Neural cell (in vitro differentiated cells): ENCODE results near the gene GADL1. TPM values are rescaled to one million over a fixed set of nuclear protein-coding genes. Genes with fewer than 3 reads are reported as not detected.

Experiments
- H2AFZ ChIP-seq: fragments of 200-600, 300-800 bp; sonication (generic), shearing (Covaris generic); 2 replicates; pipeline ENCODE4 v1.6.0; 2014; ENCODE audit warnings: low read depth, mild to moderate bottlenecking, antibody characterized with exemption, low read length, moderate library complexity
- H3F3A ChIP-seq: fragments of 200-600 bp; shearing (Covaris generic); 2 replicates; pipeline ENCODE4 v1.6.1; 2016; ENCODE audit warnings: mild to moderate bottlenecking, moderate library complexity, mixed read lengths, antibody characterized with exemption, low read length; ENCODE audit not compliant: insufficient read depth, poor library complexity, severe bottlenecking
- H3K27ac ChIP-seq: fragments of 200-600, 300-800 bp; sonication (generic), shearing (Covaris generic); 2 replicates; pipeline ENCODE4 v1.5.1; 2014; ENCODE audit warnings: mild to moderate bottlenecking, low read length, moderate library complexity
- H3K27me3 ChIP-seq: fragments of 300-800, 200-600 bp; sonication (generic), shearing (Covaris generic); 2 replicates; pipeline ENCODE4 v1.6.0; 2014; ENCODE audit warnings: mild to moderate bottlenecking, low read depth, low read length, moderate library complexity; ENCODE audit not compliant: insufficient read depth
- H3K36me3 ChIP-seq: fragments of 300-800, 200-600 bp; sonication (generic), shearing (Covaris generic); 2 replicates; pipeline ENCODE4 v1.5.1; 2014; ENCODE audit warnings: mild to moderate bottlenecking, antibody characterized with exemption, low read length, moderate library complexity; ENCODE audit not compliant: insufficient read depth
- H3K4me2 ChIP-seq: fragments of 300-800, 200-600 bp; sonication (generic), shearing (Covaris generic); 2 replicates; pipeline ENCODE4 v1.6.0; 2014; ENCODE audit warnings: mild to moderate bottlenecking, low read length
- H3K4me3 ChIP-seq: fragments of 300-800, 200-600 bp; sonication (generic), shearing (Covaris generic); 2 replicates; pipeline ENCODE4 v1.5.1; 2014; ENCODE audit warnings: mild to moderate bottlenecking, low read length, moderate library complexity
- H3K79me2 ChIP-seq: fragments of 200-600 bp; shearing (Covaris generic); replicated peaks from 2 replicates; pipeline ENCODE4 v1.6.0; 2014; ENCODE audit warnings: mild to moderate bottlenecking, low read length, moderate library complexity; ENCODE audit not compliant: insufficient read depth
- H3K9ac ChIP-seq: fragments of 300-800, 200-600 bp; sonication (generic), shearing (Covaris generic); 2 replicates; pipeline ENCODE4 v1.6.1; 2016; ENCODE audit warnings: mild to moderate bottlenecking, low read length, mixed read lengths
- H3K9me2 ChIP-seq: fragments of 200-600 bp; shearing (Covaris generic); 2 replicates; pipeline ENCODE4 v1.6.1; 2016; ENCODE audit warnings: mild to moderate bottlenecking, low read length, mixed read lengths; ENCODE audit not compliant: insufficient read depth
- H3K9me3 ChIP-seq: fragments of 200-600, 300-800 bp; sonication (generic), shearing (Covaris generic); 2 replicates; pipeline ENCODE4 v1.6.1; 2016; ENCODE audit warnings: mild to moderate bottlenecking, mixed run types, low read length, moderate library complexity, mixed read lengths
- H4K20me1 ChIP-seq: fragments of 200-600 bp; shearing (Covaris generic); 2 replicates; pipeline ENCODE4 v1.6.1; 2016; ENCODE audit warnings: mild to moderate bottlenecking, mixed run types; ENCODE audit not compliant: insufficient read depth
- CTCF ChIP-seq: fragments of 450-650 bp; IDR thresholded peaks from 2 replicates; pipeline ENCODE4 v1.5.1; 2014; ENCODE audit warnings: antibody characterized with exemption, mild to moderate bottlenecking, moderate library complexity; ENCODE audit not compliant: poor library complexity, severe bottlenecking
- EP300 ChIP-seq: fragments of 450-650 bp; conservative IDR thresholded peaks from 2 replicates; pipeline ENCODE4 v1.6.1; 2014; ENCODE audit warnings: antibody characterized with exemption, mild to moderate bottlenecking, moderate library complexity; ENCODE audit not compliant: poor library complexity, severe bottlenecking
- EZH2 ChIP-seq: fragments of 200-600, 300-800 bp; shearing (Covaris generic), sonication (generic); IDR thresholded peaks from 2 replicates; pipeline ENCODE4 v1.6.1; 2014; ENCODE audit warnings: antibody characterized with exemption, low read length, borderline replicate concordance, mild to moderate bottlenecking; ENCODE audit not compliant: insufficient read depth, poor library complexity, severe bottlenecking
- MXI1 ChIP-seq: fragments of 450-650 bp; conservative IDR thresholded peaks from 2 replicates; pipeline ENCODE4 v1.6.1; 2014; ENCODE audit warnings: antibody characterized with exemption, mild to moderate bottlenecking; ENCODE audit not compliant: poor library complexity, severe bottlenecking
- POLR2AphosphoS5 ChIP-seq: IDR thresholded peaks from 2 replicates; pipeline ENCODE4 v1.6.1; 2012
- RAD21 ChIP-seq: fragments of 450-650 bp; conservative IDR thresholded peaks from 2 replicates; pipeline ENCODE4 v1.6.1; 2014; ENCODE audit warnings: antibody characterized with exemption, mild to moderate bottlenecking, moderate library complexity
- SMC3 ChIP-seq: fragments of 450-650 bp; conservative IDR thresholded peaks from 2 replicates; pipeline ENCODE4 v1.6.1; 2014; ENCODE audit warnings: antibody characterized with exemption, mild to moderate bottlenecking, moderate library complexity; ENCODE audit not compliant: poor library complexity
- polyA plus RNA-seq: library from polyadenylated mRNA; depleted of rRNA; stranded (reverse); fragments of >200 nt; gene quantifications from 2 replicates; pipeline ENCODE4 v1.2.3, GENCODE V29; 2014

The GADL1 gene
- polyA plus RNA-seq, 1 donor from 2014 or later = not detected

- no peak for TF ChIP-seq EZH2
- TF ChIP-seq SMC3 = peak; percentile 29
- TF ChIP-seq RAD21 = peak; percentile 44
- TF ChIP-seq CTCF = peak; percentile 46
- TF ChIP-seq EP300 = no peak
- Histone ChIP-seq H3K27me3 (no peaks in the 10 kb centered on the region), H3K4me2 (no peak overlapping the region), H3K79me2 (no peaks in the 10 kb centered on the region), H3K9ac (no peak overlapping the region), H3K4me3 (no peak overlapping the region), H2AFZ (no peak overlapping the region), H3K9me3 (no peaks in the 10 kb centered on the region), H4K20me1 (no peaks in the 10 kb centered on the region), H3K36me3 (no peaks in the 10 kb centered on the region), H3F3A (no peaks in the 10 kb centered on the region), H3K27ac (no peak overlapping the region), H3K9me2 (no peaks in the 10 kb centered on the region)
Observed at GRCh38 chr3:30747771-30748281, 146.6 kb downstream of the GADL1 start.

DNA sequence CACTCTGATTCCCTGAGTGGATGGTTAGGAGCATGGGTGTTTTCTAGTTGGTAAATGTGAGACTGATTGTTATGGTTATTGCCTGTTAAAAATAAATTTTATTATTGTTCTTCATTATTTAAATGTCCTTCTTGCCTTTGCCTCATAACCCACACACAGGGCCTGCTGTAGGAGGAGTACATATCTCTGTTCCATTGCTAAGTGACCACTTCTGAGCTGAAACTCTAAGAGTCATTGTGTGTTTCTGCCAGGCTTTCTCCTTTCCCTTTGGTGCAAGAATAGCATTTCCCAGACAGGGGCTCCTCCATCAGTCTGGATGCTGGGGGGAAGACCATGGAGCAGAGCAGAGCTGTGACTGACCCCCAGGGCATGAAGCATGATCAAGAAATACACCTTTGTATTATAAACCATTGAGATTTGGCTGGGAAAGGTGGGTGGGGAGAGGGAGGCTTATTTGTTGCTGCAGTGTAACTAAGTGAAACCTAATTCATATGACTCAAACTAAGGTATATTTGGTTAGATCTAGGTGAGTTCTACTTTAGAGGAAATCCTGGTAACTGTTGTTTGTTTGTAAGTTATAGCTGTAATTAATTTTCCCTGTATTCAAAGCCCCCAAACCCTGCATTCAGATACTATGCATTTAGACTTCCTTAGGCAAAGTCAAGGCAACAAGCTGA is 150.7 kb downstream of the GADL1 start:
- H3K36me3 ChIP-seq = no peaks in the 10 kb centered on the region
- H3K27me3 ChIP-seq = no peaks in the 10 kb centered on the region
- H4K20me1 ChIP-seq = no peaks in the 10 kb centered on the region
- H3K79me2 ChIP-seq = no peaks in the 10 kb centered on the region
- no peak overlapping the region for H3K4me2 ChIP-seq
- H3F3A ChIP-seq = no peaks in the 10 kb centered on the region
- no peak overlapping the region for H2AFZ ChIP-seq
- no peaks in the 10 kb centered on the region for H3K9me3 ChIP-seq
- H3K27ac ChIP-seq = no peak overlapping the region
- no peaks in the 10 kb centered on the region for H3K9me2 ChIP-seq
- no peak overlapping the region for H3K9ac ChIP-seq
- H3K4me3 ChIP-seq = no peak overlapping the region
- no peak for TF ChIP-seq RAD21
- no peak for TF ChIP-seq CTCF
- no peak for TF ChIP-seq MXI1
- TF ChIP-seq EZH2 = no peak
- TF ChIP-seq SMC3 = no peak
- TF ChIP-seq POLR2AphosphoS5 = no peak
- no peak for TF ChIP-seq EP300
